ENCODE results near the gene BAZ2B.

DNA sequence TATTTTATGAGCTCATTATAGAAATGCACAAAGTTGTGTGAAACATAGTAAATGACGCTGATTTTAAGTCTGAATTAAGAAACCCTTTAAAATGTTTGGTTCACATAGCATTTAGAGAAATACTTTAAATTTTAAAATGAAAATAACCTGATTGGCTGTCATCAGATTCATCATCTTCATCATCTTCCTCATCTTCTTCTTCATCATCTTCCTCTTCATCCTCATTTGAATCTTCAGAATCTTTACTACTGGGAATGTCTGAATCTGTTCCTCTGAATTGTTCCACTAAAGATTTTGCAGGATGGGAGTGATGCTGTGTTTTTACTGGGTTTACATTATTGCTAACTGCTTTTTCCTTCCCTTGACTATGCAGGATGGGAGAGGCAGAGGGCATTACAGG is 183.7 kb downstream of the BAZ2B start:
- TF ChIP-seq POLR2A (IDR thresholded peaks at IDR 0.05) = no peak
- TF ChIP-seq, protein P1, sequence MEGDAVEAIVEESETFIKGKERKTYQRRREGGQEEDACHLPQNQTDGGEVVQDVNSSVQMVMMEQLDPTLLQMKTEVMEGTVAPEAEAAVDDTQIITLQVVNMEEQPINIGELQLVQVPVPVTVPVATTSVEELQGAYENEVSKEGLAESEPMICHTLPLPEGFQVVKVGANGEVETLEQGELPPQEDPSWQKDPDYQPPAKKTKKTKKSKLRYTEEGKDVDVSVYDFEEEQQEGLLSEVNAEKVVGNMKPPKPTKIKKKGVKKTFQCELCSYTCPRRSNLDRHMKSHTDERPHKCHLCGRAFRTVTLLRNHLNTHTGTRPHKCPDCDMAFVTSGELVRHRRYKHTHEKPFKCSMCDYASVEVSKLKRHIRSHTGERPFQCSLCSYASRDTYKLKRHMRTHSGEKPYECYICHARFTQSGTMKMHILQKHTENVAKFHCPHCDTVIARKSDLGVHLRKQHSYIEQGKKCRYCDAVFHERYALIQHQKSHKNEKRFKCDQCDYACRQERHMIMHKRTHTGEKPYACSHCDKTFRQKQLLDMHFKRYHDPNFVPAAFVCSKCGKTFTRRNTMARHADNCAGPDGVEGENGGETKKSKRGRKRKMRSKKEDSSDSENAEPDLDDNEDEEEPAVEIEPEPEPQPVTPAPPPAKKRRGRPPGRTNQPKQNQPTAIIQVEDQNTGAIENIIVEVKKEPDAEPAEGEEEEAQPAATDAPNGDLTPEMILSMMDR (IDR thresholded peaks at IDR 0.05) = no peak

Data from thyroid gland (tissue), 4 donors.